ENCODE results near the gene TRPM3.

The TRPM3 gene

DNA sequence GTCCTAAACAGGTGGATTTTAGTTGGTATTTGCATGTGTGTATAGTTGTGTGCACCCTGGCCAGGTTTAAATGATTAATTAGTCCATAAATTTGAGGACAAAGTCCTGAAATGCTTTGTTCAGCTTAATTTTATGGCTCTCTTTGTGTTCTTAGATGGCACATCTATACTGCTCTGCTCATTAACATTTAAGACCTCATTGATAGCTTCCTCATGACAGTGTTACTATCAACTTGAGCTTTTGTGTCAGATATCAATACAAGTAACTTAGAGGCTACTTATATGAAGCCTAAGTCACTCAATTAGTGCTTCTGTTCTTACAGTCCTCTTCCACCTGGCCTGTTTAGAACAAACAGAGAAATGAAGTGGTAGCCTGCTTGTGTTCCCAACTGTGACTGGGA is 240.9 kb downstream of the TRPM3 start:
- DNase-seq: no peak

DNA sequence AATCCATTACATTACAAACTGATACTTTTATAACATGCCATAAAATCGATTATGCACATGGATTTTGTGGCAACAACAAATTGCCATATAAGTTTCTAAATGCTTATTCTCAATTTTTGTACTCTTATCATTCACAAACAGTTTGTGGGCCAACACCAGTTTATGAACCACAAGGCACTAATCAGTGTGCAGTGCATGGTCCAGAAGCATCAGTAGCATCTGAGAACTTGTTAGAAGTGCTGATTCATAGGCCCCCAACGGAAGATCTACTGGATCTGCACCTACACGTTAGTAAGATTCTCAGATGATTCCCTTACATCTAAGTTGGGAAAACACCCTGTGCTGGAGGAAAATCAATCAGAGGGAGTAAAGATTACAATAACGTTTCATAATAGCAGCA is 242.8 kb downstream of the TRPM3 start:
- DNase-seq: no peak

DNA sequence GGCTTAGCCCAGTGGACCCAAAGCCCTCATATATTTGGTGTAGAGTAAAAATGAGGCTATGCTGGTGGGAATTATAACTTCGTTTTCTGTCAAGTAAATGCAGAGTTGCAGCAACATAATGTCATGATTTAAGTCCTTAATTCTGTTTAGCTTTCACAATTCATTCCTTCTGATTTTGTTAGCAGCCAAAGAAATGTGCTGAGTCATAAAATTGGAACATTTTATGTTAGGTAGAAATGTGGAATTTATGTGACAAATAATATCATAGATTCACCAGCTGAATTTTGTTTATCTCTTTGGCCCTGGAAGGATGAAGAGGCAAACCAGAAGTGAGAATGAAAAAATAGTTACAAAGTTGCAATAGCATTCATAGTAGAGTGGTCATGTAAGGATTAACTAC is 247.0 kb downstream of the TRPM3 start:
- no peak for DNase-seq

DNA sequence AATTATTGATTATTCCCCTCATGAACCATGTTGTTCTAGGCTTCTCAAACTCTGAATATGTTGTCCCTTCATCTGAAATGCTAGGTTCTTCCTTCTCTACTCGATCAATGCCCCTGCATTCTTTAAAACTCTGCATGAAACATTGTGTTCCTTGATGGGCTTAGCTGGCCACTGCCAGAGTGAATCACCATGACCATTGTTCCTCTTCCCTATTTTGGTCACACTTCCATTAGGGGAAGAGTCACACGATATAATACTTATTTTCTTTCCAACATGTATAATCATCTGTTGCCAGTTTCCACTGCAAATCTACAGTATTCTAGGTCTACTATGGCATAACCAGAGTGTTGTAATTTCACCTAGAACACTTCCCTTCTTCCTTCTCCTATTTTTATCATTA is 247.9 kb downstream of the TRPM3 start:
- DNase-seq: no peak

DNA sequence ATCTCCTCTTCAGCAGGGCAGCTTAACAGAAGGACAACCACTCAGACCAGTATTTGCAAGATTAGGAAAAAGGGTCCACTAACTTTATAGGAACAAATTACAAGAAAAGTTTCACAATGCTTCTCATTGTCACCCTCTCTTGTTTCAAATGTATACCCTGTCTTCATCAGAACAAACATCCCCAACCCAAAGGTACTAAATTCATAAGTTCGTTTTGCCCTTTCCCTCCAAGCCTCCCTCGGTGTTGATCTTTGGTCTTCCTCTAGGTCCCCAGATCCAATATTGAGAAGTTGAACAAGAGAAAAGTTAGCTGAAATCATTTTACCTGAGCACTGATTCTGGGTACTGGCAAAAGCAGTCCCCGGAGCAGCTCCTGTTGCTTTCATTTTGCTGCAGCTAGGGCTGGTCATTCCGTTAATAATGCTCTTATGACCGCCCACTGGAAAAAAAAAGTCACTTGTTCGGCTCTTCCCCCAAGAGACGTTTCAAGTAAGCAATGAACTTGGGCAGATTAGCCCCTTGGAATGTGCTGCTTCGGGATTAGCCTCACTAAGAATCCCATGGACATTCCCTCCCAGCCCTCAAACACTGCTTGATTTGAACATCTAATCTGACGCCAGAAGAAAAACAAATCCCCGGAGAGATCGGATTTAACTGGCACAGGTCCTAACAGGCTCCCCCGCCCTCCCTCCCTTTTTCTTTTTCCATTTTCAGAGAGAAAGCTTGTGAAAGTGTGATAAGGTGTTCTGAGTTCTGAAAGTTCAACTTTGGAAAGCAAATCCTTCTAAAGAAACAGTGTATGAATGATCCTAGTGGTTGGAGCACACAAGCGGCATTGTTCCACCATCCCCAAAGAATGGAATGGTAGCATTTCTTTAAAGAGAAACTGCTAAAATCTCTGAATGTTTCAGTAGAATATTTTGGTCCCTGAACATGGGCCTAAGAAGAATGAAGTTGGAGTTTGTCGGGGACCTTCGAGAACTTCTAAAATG is 252.5 kb downstream of the TRPM3 start:
- DNase-seq: no peak

DNA sequence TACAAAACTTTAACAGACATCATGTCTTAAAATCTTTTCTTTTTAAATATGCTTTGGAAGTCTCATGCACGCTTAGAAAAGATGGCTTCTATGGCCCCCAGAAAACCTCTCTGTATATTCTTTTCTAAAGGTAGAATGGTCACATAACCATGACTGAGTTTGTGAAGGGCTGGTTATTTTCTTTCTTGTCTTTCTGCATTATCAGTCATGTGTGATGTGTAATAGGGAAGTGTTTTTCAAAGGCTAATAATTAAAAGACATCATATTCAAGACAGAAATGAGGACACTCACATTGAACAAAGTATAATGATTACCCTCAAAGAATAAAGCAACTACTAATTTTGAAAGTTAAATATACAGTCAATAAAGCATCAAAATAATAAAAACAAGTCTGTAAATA is 253.4 kb downstream of the TRPM3 start:
- DNase-seq: no peak

DNA sequence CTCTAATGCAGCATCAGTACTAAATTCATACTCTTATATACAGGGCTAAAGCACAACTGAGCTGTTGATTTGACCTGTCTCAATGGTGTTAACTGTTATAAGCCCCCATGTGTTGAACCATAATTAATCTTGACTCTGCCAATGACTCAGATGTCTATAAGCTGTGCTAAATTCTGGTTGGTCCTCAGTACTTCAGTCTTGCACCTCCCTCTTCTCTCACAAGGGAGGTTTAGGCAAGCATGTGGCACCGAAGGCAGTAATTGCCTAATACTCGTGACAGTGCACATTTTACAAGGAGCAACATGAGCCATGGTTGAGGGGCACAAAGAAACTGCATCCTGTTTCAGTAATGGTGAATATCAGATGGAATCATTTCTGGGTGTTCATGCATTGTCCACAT is 255.9 kb downstream of the TRPM3 start:
- DNase-seq: no peak

DNA sequence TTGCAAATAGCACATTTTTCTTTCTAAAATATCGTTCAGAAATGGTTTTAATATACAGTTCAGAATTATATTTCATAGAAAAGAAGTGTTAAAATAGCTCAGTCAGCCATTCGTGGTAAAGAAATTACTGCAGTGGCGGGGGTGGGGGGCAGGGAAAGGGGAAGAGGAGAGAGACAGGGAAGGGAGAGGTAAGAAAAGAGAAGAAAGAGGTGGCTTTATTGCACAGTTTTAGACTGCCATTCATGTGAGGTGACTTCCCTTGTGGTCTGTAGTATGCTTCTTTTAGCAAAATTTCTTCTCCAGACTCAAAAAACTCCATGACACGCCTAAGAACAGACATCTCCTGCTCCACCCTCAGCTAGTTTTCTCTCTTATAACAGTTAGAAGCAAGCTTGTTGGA is 259.6 kb downstream of the TRPM3 start:
- DNase-seq: no peak

DNA sequence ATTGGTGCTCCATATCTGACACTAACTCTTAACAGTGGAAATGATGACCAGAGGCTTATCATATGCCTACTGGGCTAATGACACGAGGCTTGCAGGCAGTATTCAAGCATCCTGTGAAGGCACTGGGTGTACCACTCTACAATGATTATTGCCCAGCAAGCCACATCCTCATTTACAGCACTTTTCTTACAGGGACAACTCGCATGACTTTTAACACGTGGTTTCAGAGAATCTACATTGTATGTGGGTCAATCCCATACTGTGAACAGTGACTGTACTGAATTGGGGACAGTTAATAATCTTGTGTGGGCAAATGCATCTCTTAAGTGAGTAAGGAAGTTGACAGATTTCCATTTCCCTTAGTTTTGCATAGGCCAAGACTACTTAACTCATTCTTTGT is 260.0 kb downstream of the TRPM3 start:
- DNase-seq: no peak

DNA sequence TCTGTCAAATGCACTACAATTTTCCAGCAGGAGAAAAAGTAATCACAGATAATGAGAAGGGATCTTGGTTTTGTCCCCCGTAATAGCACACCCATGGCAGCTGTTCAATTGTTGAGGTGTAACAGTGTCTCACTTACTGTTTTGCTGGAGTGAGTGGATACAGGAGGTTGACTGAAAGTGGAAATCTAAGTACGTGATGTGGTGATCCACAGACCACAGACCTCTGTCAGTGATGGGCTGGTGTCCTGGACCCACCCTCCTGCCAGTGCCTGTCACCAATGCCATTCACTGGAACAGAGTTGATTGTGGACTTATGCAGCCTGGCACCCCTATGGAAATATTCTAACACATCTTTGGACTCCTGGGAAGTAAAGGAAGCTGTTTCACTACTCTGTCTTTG is 261.7 kb downstream of the TRPM3 start:
- no peak for DNase-seq

DNA sequence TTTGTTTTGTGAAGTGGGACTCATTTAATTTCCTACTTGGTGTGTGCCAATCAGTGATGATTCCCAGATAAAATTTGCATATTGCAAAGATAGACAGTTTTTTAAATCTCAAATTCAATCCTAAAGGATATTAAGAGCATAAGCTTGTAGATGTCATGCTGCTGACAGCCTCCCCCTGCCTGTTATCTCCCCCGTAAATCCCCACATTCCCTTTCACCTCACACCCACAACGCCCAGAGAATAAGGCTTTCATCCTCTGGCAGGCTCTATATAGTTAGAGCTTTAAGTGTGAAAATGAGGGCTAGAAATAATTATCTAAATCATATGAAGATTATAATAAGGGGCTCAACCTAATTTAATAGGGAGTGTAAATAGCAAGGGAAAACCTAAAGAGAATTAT is 265.0 kb downstream of the TRPM3 start:
- no peak for DNase-seq

DNA sequence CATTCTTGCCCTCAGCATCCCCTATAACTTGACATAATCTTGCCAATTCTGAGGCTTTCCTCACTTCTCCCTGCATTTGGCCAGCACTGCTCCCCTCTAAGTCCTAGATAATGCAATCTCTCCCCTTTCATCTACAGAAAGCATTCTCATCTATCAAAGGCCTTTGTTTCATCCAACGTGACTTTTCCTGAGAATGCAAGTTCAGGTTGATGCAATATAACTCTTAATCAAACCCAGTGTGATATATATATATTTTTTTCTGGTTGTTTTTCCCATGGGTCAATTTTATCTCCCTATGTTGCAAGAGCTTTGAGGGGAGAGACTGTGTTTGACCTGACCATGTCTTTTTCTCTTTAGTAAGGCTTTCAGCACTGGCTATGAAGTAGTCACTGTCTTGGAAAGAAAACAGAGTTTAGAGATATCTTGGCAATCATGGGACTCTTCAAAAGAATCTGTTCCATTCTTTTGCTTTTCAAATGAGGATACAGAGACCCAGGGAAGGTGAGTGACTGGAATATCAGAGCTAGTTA is 268.6 kb downstream of the TRPM3 start:
- no peak for DNase-seq

DNA sequence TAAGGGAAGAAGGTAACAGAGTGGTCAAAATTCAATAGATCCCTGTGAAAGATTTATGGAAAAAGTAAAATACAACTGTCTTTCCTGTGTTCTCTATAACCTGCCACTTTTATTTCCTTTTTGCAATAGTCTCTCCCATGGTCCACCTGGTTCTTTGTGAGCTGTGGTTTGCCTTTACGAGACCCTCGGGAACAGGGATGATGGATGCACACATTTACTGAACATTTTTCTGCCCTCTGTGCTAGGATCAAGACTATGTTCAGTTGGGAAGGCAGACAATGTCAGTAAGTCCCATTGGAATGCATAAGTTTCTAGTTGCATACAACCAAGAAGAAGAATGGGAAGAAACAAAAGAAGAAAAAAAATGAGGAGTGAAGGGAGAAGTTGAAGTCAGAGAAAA is 281.2 kb downstream of the TRPM3 start:
- DNase-seq: no peak

DNA sequence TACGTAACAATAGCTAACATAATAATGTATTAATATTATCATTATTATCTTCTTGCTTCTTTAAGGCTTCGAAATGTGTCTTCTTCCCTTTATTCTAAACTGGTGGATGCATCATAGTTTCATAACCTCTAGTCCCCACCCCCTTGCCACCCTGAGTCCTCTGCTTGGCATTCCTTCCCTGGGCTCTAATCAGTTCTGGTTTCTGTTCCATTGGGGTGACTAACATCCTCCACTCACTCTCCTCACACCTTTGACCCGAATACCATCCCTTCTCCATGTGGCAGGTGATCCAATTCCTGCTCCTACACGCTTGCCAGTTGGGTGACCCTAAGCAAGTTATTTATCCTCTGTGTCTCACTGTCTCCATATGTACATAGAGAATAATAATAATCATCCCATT is 286.1 kb downstream of the TRPM3 start:
- DNase-seq: no peak

DNA sequence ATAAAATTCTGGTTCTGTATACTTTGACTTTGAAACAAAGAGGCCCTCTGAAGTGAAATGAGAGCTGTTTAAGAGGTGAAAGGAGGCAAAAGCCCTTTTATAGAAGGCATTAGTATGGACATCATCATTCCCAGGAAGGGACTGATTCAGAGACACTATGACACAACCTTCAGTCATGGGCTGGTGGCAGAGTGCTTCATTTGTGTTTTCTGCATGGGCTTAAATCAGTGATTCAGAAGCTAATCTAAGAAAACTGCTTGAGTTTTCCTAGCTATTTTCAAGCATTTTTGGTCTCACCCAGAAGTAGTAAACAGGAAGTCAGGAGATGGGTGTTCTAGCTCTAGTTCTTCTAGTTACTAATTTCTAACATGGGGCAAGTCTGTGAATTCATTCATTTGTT is 288.9 kb downstream of the TRPM3 start:
- DNase-seq: no peak

DNA sequence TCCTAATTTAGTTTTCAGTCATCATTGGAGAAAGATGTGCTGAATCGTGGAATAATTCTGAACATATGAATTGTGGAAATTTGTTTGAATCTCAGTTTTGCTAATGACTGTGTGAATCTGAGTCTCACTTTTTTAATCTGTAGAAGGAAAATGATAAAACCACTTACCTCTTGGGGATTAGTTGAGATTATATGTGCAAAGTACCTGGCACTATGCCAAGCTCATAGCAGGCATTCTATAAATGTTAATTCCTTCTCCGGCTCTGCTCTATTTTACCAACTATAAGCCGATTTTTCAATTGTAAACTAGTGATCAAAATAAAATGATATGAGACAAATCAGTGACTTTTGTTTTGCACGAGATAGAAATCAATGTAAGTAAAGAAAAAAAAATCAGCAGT is 290.8 kb downstream of the TRPM3 start:
- no peak for DNase-seq

DNA sequence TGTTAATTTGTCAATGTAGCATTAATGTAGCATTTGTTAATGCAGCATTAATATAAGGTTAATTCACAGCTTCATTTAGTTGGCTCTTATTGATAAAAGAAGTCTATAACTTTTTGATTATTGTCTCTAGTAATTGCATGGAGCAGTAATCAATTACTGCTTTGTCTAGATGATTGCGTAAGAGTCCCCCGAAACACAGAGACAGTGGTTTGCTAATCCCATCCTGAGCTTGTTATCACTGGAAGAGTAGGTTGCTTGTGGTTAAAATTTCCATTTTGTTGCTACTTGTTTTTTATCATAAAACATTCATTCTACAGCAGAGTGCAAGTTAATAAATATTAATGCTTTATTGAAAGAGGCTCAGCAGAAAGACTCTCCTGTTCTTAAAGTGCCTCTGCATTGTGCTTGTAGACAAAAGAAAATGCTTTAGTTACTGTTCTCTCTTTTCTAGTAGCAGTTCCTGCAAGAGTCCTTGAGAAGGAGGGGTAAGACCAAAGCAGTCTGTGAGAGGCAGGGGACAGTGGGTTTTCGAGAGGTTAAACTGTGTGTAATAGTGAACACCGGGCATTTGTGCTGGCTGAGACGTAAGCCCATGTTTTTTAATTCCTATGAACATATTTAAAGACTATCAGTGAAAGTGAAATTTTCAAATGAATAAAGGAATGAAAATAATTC is 291.7 kb downstream of the TRPM3 start:
- DNase-seq: no peak

DNA sequence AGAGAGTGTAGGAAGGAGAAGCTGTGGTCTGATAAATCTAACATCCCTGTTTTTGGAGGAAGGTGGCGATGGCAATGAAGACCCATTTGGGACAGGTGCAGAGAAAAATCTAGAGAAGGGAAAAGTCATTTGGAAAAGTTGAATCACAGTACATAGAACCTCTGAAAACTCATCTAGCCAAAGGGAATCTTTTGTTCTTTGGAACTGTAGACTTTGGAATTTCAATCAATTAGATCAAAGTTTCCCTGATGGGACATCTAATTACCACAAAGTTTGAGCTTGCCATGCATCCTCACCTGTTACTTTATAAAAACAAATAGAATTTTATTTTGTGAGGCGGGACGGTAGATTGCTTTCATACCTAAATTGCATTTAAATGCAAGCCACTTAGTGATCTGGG is 294.9 kb downstream of the TRPM3 start:
- no peak for DNase-seq

DNA sequence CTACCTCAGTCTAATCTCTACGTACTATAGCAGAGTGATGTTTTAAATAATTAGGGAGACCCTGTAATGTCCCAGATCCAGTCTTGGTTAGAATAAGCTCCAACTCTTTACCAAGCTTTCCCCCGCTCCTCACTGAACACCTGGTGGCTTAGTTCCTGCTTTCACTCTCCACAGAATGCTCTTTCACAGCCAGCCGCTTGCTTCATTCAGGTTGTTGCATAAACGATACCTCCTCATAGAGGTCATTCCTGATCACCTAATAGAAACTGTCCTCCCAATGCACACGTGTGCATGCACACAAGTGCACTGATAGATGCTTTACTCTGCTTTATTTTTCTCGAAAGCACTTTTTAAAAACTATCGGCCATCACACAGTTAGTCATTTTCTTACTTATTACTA is 298.1 kb downstream of the TRPM3 start:
- no peak for DNase-seq

DNA sequence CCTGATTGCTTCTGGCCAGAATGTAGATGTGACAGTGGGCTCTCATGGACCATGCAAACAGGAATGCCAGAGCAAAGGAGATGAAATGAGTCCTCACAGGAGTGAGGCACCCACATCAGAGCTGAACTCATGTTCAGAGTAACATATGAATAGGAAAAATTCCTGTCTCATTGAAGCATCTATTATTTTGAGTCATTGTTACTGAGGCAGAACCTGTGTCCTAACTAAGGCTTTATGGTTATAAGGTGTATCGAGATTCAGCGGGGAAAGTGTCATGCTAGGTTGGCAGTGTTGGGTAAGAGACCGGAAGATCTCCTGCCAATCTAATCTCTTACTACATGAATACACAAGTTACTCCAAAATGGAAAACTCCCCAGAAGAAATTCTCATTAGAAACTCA is 304.1 kb downstream of the TRPM3 start:
- no peak for DNase-seq

DNA sequence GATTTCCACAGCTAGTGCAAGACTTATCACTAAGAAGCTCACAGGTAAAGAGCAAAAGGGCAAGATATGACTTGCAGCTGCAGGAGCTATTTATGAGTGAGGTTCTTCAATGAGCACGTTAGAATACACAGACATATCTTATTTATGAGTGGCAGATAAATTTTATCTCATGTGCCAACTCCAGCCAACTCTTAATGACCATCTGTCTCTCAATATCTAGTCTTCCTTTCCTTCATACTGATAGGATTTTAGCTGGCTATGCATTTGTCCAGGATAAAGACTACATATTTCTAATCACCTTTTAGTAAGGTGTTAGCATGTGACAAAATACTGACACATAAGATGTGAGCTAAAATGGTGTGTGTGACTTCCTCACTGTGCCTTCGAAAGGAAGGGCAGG is 304.5 kb downstream of the TRPM3 start:
- no peak for DNase-seq

DNA sequence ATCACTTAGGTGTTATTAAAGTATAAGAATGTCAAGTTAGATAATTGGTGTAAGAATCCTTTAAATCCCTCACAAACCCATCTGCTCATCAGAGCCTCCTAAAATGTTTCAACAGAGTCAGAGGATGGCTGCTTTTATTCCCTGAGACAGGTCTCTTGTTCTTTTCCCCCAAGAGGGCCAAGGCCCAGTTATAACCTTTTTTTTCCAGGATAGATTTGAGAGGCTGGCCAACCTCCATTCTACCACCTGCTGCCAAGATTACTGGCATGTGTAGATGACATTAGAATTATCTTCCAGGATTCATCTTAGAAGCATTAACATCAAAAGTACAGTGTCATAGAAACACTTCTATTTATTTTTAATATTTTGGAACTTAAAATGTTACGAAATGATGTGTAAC is 305.1 kb downstream of the TRPM3 start:
- DNase-seq: no peak

DNA sequence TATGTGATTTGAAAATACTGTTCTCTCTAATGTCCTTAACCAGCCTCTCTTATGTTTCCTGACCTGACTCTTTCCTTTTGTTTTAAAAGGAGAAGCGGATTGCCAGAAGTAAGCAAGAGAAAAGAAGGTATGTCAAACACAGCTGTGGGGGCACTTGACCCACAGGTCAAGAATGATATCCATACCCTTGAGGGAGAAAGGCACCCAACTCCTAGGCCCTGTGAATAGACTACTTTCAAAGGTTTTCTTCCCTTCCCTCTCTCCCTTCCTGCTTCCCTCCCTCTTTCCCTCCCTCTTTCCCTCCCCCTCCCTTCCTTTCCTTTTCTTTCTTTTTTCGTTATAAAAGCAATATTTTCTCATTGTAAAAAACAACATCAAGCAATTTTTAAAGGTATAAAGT is 306.8 kb downstream of the TRPM3 start:
- DNase-seq: no peak

DNA sequence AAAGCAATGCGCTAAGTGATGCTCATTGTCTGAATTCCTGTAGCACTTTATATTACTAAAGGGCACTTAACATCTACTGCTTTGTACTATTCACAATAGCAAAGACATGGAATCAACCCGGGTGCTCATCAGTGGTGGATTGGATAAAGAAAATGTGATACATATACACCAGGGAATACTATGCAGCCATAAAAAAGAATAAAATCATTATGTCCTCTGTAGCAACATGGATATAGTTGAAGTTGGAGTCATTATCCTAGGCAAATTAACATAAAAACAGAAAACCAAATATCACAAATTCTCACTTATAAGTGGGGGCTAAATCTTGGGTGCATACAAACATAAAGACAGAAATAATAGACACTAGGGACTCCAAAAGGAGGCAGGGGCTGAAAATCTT is 308.3 kb downstream of the TRPM3 start:
- no peak for DNase-seq
